ENCODE results near the gene CGB5.

GRCh38 chr19:49014870-49015255 is 28.8 kb upstream of the CGB5 start:
- TF ChIP-seq POLR2A (IDR thresholded peaks at IDR 0.05; ENCODE audit: low read length) (no peak), GATA1 (IDR thresholded peaks at IDR 0.05; ENCODE audit: low read depth, low read length) (no peak)

Measured in erythroblast (primary cell).